IMR-90 (cell line): ENCODE data around the gene C1orf74. TPM values are rescaled to one million over a fixed set of nuclear protein-coding genes. Genes with fewer than 3 reads are reported as not detected.

Experiments
- ATAC-seq: fragments of 200-7000 bp; cut with Tn5 transposase; 2 replicates; pipeline ENCODE4 v1.9.1; 2020; ENCODE audit warnings: low read depth, mild to moderate bottlenecking, moderate library complexity
- BruUV-seq: library from RNA; stranded (reverse); fragments of 400-500 nt; replicated peaks from 2 replicates; lab custom pipeline; 2021; lab: Mats Ljungman, UMichigan
- CTCF ChIA-PET: fragments of 300-600 bp; formaldehyde crosslinking; extraction: SDS; loops from one replicate; lab custom pipeline; 2021; ENCODE audit warnings: antibody characterized with exemption; lab: Yijun Ruan, JAX
- POLR2A ChIA-PET: fragments of 300-600 bp; sonication (Branson Sonifier 250); formaldehyde crosslinking; loops from one replicate; lab custom pipeline; 2022; ENCODE audit warnings: antibody characterized with exemption; ENCODE audit not compliant: unreplicated experiment; lab: Charles Lee
- DNase-seq: peaks from one replicate; pipeline ENCODE4 v3.0.0; 2013
- H2AFZ ChIP-seq: replicated peaks from 2 replicates; pipeline ENCODE3; 2013; ENCODE audit warnings: low read length, mild to moderate bottlenecking; ENCODE audit not compliant: poor library complexity
- H2AK5ac ChIP-seq: 2 replicates; pipeline ENCODE4 v1.6.1; 2013; ENCODE audit warnings: low read depth, low read length, inconsistent platforms
- H2AK9ac ChIP-seq: replicated peaks from 2 replicates; pipeline ENCODE3; 2013; ENCODE audit warnings: mild to moderate bottlenecking, low read depth, low read length, moderate library complexity; ENCODE audit not compliant: poor library complexity
- H2BK120ac ChIP-seq: 2 replicates; pipeline ENCODE4 v1.6.1; 2013; ENCODE audit warnings: low read depth, low read length, inconsistent platforms
- H2BK15ac ChIP-seq: 3 replicates; pipeline ENCODE4 v1.6.1; 2013; ENCODE audit warnings: low read depth, low read length, inconsistent platforms
- H2BK20ac ChIP-seq: 2 replicates; pipeline ENCODE4 v1.6.1; 2013; ENCODE audit warnings: low read depth, mild to moderate bottlenecking, inconsistent platforms, low read length, moderate library complexity
- H2BK5ac ChIP-seq: 2 replicates; pipeline ENCODE4 v1.6.1; 2013; ENCODE audit warnings: mild to moderate bottlenecking, low read depth, low read length, inconsistent platforms; ENCODE audit not compliant: poor library complexity, severe bottlenecking
- H3K14ac ChIP-seq: replicated peaks from 2 replicates; pipeline ENCODE4 v1.6.1; 2013; ENCODE audit warnings: low read depth, low read length, inconsistent platforms
- H3K18ac ChIP-seq: 2 replicates; pipeline ENCODE4 v1.6.1; 2013; ENCODE audit warnings: low read depth, low read length, control low read depth
- H3K23ac ChIP-seq: 2 replicates; pipeline ENCODE4 v1.6.1; 2013; ENCODE audit warnings: low read depth, low read length, inconsistent platforms
- H3K27ac ChIP-seq: 2 replicates; pipeline ENCODE4 v1.5.1; 2013; ENCODE audit warnings: mild to moderate bottlenecking, control low read depth, low read length; ENCODE audit not compliant: insufficient read depth
- H3K27me3 ChIP-seq: 2 replicates; pipeline ENCODE4 v1.6.1; 2013; ENCODE audit warnings: low read length; ENCODE audit not compliant: control insufficient read depth, insufficient read depth
- H3K36me3 ChIP-seq: 2 replicates; pipeline ENCODE4 v1.6.1; 2013; ENCODE audit warnings: low read length, mixed read lengths; ENCODE audit not compliant: control insufficient read depth, insufficient read depth
- H3K4ac ChIP-seq: 2 replicates; pipeline ENCODE4 v1.6.1; 2013; ENCODE audit warnings: low read depth, low read length, inconsistent platforms
- H3K4me1 ChIP-seq: 2 replicates; pipeline ENCODE4 v1.6.1; 2013; ENCODE audit warnings: low read length, mixed read lengths; ENCODE audit not compliant: control insufficient read depth, insufficient read depth
- H3K4me2 ChIP-seq: 2 replicates; pipeline ENCODE4 v1.6.1; 2013; ENCODE audit warnings: low read depth, mild to moderate bottlenecking, control low read depth, low read length, moderate library complexity
- H3K4me3 ChIP-seq: 2 replicates; pipeline ENCODE4 v1.5.1; 2013; ENCODE audit warnings: low read depth, mild to moderate bottlenecking, control low read depth, low read length, moderate library complexity; ENCODE audit not compliant: insufficient read depth
- H3K56ac ChIP-seq: 2 replicates; pipeline ENCODE4 v1.6.1; 2013; ENCODE audit warnings: low read length, inconsistent platforms; ENCODE audit not compliant: insufficient read depth; ENCODE audit errors: extremely low read depth
- H3K79me1 ChIP-seq, 2 experiments: 2 replicates each; pipeline ENCODE4 v1.6.1; 2013; ENCODE audit warnings: low read length in 2 of 2, inconsistent platforms in 1 of 2, low read depth in 1 of 2
- H3K9ac ChIP-seq: 2 replicates; pipeline ENCODE4 v1.6.1; 2013; ENCODE audit warnings: low read depth, low read length, control low read depth
- H3K9me1 ChIP-seq: 2 replicates; pipeline ENCODE4 v1.6.1; 2013; ENCODE audit warnings: low read length, inconsistent platforms; ENCODE audit not compliant: insufficient read depth
- H3K9me3 ChIP-seq: 2 replicates; pipeline ENCODE4 v1.6.1; 2013; ENCODE audit warnings: low read length; ENCODE audit not compliant: control insufficient read depth, insufficient read depth
- H4K20me1 ChIP-seq: 2 replicates; pipeline ENCODE4 v1.6.1; 2013; ENCODE audit warnings: low read length, inconsistent platforms; ENCODE audit not compliant: insufficient read depth
- H4K5ac ChIP-seq: 2 replicates; pipeline ENCODE4 v1.6.1; 2013; ENCODE audit warnings: mild to moderate bottlenecking, low read depth, low read length, control low read depth
- H4K8ac ChIP-seq, 2 experiments: 2 replicates each; pipeline ENCODE4 v1.6.1; 2013; ENCODE audit warnings: low read depth in 2 of 2, low read length in 2 of 2, control low read depth in 1 of 2, inconsistent platforms in 1 of 2
- H4K91ac ChIP-seq: 2 replicates; pipeline ENCODE4 v1.6.1; 2013; ENCODE audit warnings: low read depth, low read length, inconsistent platforms; ENCODE audit not compliant: insufficient read depth
- CEBPB ChIP-seq: IDR thresholded peaks from 2 replicates; pipeline ENCODE4 v1.6.1; 2012; ENCODE audit warnings: low read depth, low read length, improper control_type of control experiment
- RFX5 ChIP-seq: IDR thresholded peaks from 2 replicates; pipeline ENCODE4 v1.8.0; 2012; ENCODE audit warnings: low read depth, mild to moderate bottlenecking, low read length, moderate library complexity
- WGBS, 2 experiments: methylation state at CpG; one replicate each; pipeline versions ENCODE4 v1.1.5 to v1.1.7; 2013; ENCODE audit warnings: missing lambda C conversion rate in 2 of 2; ENCODE audit not compliant: insufficient read length in 1 of 2; ENCODE audit errors: extremely low coverage in 2 of 2; 5-methylcytosine and 5-hydroxymethylcytosine counted together
- dilution Hi-C: fragments of 300-500 bp; cut with HindIII; formaldehyde crosslinking; loops from one replicate; pipeline ENCODE4 v1.14.3; 2018; ENCODE audit warnings: low sequenced_read_pairs; ENCODE audit not compliant: unreplicated experiment
- in situ Hi-C: fragments of 300-500 bp; cut with MboI; formaldehyde crosslinking; loops from 3 replicates; pipeline ENCODE4 v1.14.3; 2019; ENCODE audit warnings: low sequenced_read_pairs, inconsistent platforms, mixed read lengths
- intact Hi-C: fragments of 100-400 bp; cut with micrococcal nuclease; formaldehyde crosslinking; loops from 2 replicates; pipeline ENCODE4 v1.10.0; 2022
- polyA plus RNA-seq, 3 experiments: library from polyadenylated mRNA; depleted of rRNA; stranded (reverse); fragments of >200 nt; gene quantifications; 2 replicates each; pipeline ENCODE4 v1.2.3, GENCODE V29; 2012; ENCODE audit warnings: low replicate concordance in 1 of 3
- total RNA-seq: library from RNA; depleted of rRNA; stranded (reverse); fragments of >200 nt; gene quantifications from 2 replicates; pipeline ENCODE4 v1.2.3, GENCODE V29; 2012

The C1orf74 gene
- total and polyA plus RNA-seq, 2 of the 4 experiments (the other 2 are of a cell fraction): 1.1 to 4.3 TPM

GRCh38 chr1:209733409-209734192 is 50.8 kb downstream of the C1orf74 start:
- no peak overlapping the region for H3K27ac ChIP-seq
- no peak for DNase-seq
- CTCF ChIA-PET: interaction anchor here (1.3 kb wide), 1 partner anchor 14 kb away, joined by 5 read pairs; no protein-coding TSS in a partner anchor

More at GRCh38 chr1:209733409-209734192, 50.8 kb downstream of the C1orf74 start:
- no peaks in the 10 kb centered on the region for H3K9me1 ChIP-seq
- H2AK9ac ChIP-seq: no peak overlapping the region
- no peaks in the 10 kb centered on the region for H3K79me1 ChIP-seq
- dilution Hi-C loops: no loop called here
- H4K5ac ChIP-seq: no peak overlapping the region
- H3K36me3 ChIP-seq: no peaks in the 10 kb centered on the region
- no peak overlapping the region for H3K18ac ChIP-seq
- H2BK20ac ChIP-seq: no peak overlapping the region
- no peak overlapping the region for H2BK5ac ChIP-seq
- in situ Hi-C loops: no loop called here
- H3K27me3 ChIP-seq: peaks cover 4% of the 10 kb centered on the region
- WGBS, 2 experiments: no CpG with 5 or more reads among the region's 3 CpGs
- H3K4ac ChIP-seq: no peak overlapping the region
- no peak overlapping the region for H3K14ac ChIP-seq
- no peak overlapping the region for H2AFZ ChIP-seq
- no peak overlapping the region for H4K91ac ChIP-seq
- no peaks in the 10 kb centered on the region for H3K9me3 ChIP-seq
- H3K4me2 ChIP-seq: no peak overlapping the region
- TF ChIP-seq CEBPB (0 out of 2 replicates have a peak, but pooled peaks have one; percentile 27), RFX5 (no peak)
- intact Hi-C loops: no loop called here
- no TSS peak for BruUV-seq
- no peak overlapping the region for H2BK120ac ChIP-seq
- H3K56ac ChIP-seq: no peak overlapping the region
- no peak overlapping the region for H2BK15ac ChIP-seq
- ATAC-seq: no peak
- no peaks in the 10 kb centered on the region for H4K20me1 ChIP-seq
- H4K8ac ChIP-seq: no peak overlapping the region
- H3K23ac ChIP-seq: no peak overlapping the region
- no peak overlapping the region for H3K4me3 ChIP-seq
- peaks cover 1% of the 10 kb centered on the region; the same call in 1 of the 2 replicates for H3K4me1 ChIP-seq
- POLR2A ChIA-PET: no interaction called here
- H3K9ac ChIP-seq: no peak overlapping the region
- H2AK5ac ChIP-seq: no peak overlapping the region
